GM21515 (cell line): ENCODE data around the gene MOGAT2.

ENCODE experiments used
- ATAC-seq: cut with Tn5 transposase; IDR thresholded peaks from one replicate; pipeline ENCODE4 v1.9.1; 2021; ENCODE audit not compliant: unreplicated experiment

The MOGAT2 gene

GRCh38 chr11:75776546-75776945 lies 58.9 kb downstream of the MOGAT2 start:
- no peak for ATAC-seq

GRCh38 chr11:75777461-75778110 lies 59.9 kb downstream of the MOGAT2 start:
- ATAC-seq = no peak

GRCh38 chr11:75778962-75779361 lies 61.3 kb downstream of the MOGAT2 start:
- no peak for ATAC-seq

GRCh38 chr11:75779960-75780359 lies 62.3 kb downstream of the MOGAT2 start:
- no peak for ATAC-seq

GRCh38 chr11:75780888-75781287 lies 63.2 kb downstream of the MOGAT2 start:
- ATAC-seq = no peak

- ATAC-seq = no peak
Measured at GRCh38 chr11:75781296-75781695, 63.7 kb downstream of the MOGAT2 start.

- no peak for ATAC-seq
Measured at GRCh38 chr11:75781831-75782230, 64.2 kb downstream of the MOGAT2 start.
